HepG2 (cell line): Measurements from ENCODE around the gene TEAD3. TPM values are rescaled to one million over a fixed set of nuclear protein-coding genes. Genes with fewer than 3 reads are reported as not detected.

ENCODE experiments used
- ARNTL ChIP-seq: sonication (generic); formaldehyde crosslinking; IDR thresholded peaks from 2 replicates; pipeline ENCODE4 v1.4.0; 2020; ENCODE audit warnings: mild to moderate bottlenecking, missing genetic modification reagents
- DMAP1 ChIP-seq: IDR thresholded peaks from 2 replicates; pipeline ENCODE4 v1.6.1; 2016
- KLF13 ChIP-seq: sonication (generic); formaldehyde crosslinking; IDR thresholded peaks from 2 replicates; pipeline ENCODE4 v1.4.0; 2020; ENCODE audit warnings: mild to moderate bottlenecking, missing genetic modification reagents
- PRPF4 ChIP-seq: fragments of 200-400 bp; formaldehyde crosslinking; IDR thresholded peaks from 2 replicates; pipeline ENCODE4 v1.6.1; 2016; ENCODE audit warnings: low read length, low read depth; ENCODE audit not compliant: poor library complexity, severe bottlenecking
- SOX5 ChIP-seq: IDR thresholded peaks from 2 replicates; pipeline ENCODE4 v1.6.1; 2016; ENCODE audit warnings: borderline replicate concordance
- TBP ChIP-seq: sonication (generic); formaldehyde crosslinking; IDR thresholded peaks from 2 replicates; pipeline ENCODE4 v1.5.0; 2020; ENCODE audit warnings: missing genetic modification reagents
- TGIF2 ChIP-seq: IDR thresholded peaks from 2 replicates; pipeline ENCODE4 v1.6.1; 2016; ENCODE audit warnings: control low read depth, missing compliant biosample characterization
- ZFP1 ChIP-seq: IDR thresholded peaks from 2 replicates; pipeline ENCODE4 v1.6.1; 2016
- ZFP36L2 ChIP-seq: sonication (generic); formaldehyde crosslinking; IDR thresholded peaks from 2 replicates; pipeline ENCODE4 v1.4.0; 2020; ENCODE audit warnings: missing genetic modification reagents
- ZNF354B ChIP-seq: sonication (generic); formaldehyde crosslinking; IDR thresholded peaks from 2 replicates; pipeline ENCODE4 v1.8.0; 2022; ENCODE audit warnings: mild to moderate bottlenecking, missing genetic modification reagents
- ZNF564 ChIP-seq: sonication (generic); formaldehyde crosslinking; IDR thresholded peaks from 2 replicates; pipeline ENCODE4 v1.8.1; 2023; ENCODE audit warnings: mild to moderate bottlenecking, missing genetic modification reagents
- ZNF782 ChIP-seq: sonication (generic); formaldehyde crosslinking; IDR thresholded peaks from 2 replicates; pipeline ENCODE4 v1.4.0; 2020; ENCODE audit warnings: missing genetic modification reagents, mild to moderate bottlenecking, borderline replicate concordance
- ZNF792 ChIP-seq: IDR thresholded peaks from 2 replicates; pipeline ENCODE4 v1.6.1; 2016
- ZNF891 ChIP-seq: sonication (generic); formaldehyde crosslinking; IDR thresholded peaks from 2 replicates; pipeline ENCODE4 v1.5.0; 2020; ENCODE audit warnings: mild to moderate bottlenecking, missing genetic modification reagents
- polyA plus RNA-seq, 8 experiments: library from polyadenylated mRNA; depleted of rRNA in 3 of 8; stranded (reverse) in 7 of 8; unstranded in 1 of 8; fragments of >200 nt; fragmentation: Illumina TruSeq in 4 of 8; extraction: Trizol in 4 of 8; gene quantifications; 2 replicates each; pipeline versions ENCODE4 v1.2.1 to v1.2.3, GENCODE V29; 2011 to 2016; ENCODE audit warnings: low read depth in 4 of 8, missing spikeins in 1 of 8, mixed read lengths in 1 of 8; ENCODE audit not compliant: insufficient read depth in 1 of 8
- total RNA-seq, 5 experiments: library from RNA; depleted of rRNA; stranded (reverse); fragments of >200 nt; fragmentation: Illumina TruSeq; extraction: Trizol; gene quantifications; 2 replicates each; pipeline ENCODE4 v1.2.3, GENCODE V29; 2016; ENCODE audit warnings: low read depth in 1 of 5
- TF ChIP-seq, protein P1 (sequence below): sonication (generic); formaldehyde crosslinking; IDR thresholded peaks from 2 replicates; pipeline ENCODE4 v1.4.0; 2020; ENCODE audit warnings: missing genetic modification reagents
- TF ChIP-seq, protein P2 (sequence below): sonication (generic); formaldehyde crosslinking; IDR thresholded peaks from 2 replicates; pipeline ENCODE4 v1.5.0; 2020; ENCODE audit warnings: mild to moderate bottlenecking, missing genetic modification reagents, borderline replicate concordance
- TF ChIP-seq, protein P3 (sequence below): sonication (generic); formaldehyde crosslinking; IDR thresholded peaks from 2 replicates; pipeline ENCODE4 v1.8.1; 2023; ENCODE audit warnings: missing genetic modification reagents, inconsistent platforms, borderline replicate concordance
- TF ChIP-seq, protein P4 (sequence below): sonication (generic); formaldehyde crosslinking; IDR thresholded peaks from 2 replicates; pipeline ENCODE4 v1.4.0; 2020; ENCODE audit warnings: missing genetic modification reagents
- TF ChIP-seq, protein P5 (sequence below): sonication (generic); formaldehyde crosslinking; IDR thresholded peaks from 2 replicates; pipeline ENCODE4 v1.4.0; 2020; ENCODE audit warnings: missing genetic modification reagents; ENCODE audit errors: not compliant biosample characterization

TEAD3 gene
- total and polyA plus RNA-seq, 2 of the 13 experiments (the other 11 are each of a cell fraction or from before 2014, with no cell fraction given), result 15.1 to 16.5 TPM

DNA sequence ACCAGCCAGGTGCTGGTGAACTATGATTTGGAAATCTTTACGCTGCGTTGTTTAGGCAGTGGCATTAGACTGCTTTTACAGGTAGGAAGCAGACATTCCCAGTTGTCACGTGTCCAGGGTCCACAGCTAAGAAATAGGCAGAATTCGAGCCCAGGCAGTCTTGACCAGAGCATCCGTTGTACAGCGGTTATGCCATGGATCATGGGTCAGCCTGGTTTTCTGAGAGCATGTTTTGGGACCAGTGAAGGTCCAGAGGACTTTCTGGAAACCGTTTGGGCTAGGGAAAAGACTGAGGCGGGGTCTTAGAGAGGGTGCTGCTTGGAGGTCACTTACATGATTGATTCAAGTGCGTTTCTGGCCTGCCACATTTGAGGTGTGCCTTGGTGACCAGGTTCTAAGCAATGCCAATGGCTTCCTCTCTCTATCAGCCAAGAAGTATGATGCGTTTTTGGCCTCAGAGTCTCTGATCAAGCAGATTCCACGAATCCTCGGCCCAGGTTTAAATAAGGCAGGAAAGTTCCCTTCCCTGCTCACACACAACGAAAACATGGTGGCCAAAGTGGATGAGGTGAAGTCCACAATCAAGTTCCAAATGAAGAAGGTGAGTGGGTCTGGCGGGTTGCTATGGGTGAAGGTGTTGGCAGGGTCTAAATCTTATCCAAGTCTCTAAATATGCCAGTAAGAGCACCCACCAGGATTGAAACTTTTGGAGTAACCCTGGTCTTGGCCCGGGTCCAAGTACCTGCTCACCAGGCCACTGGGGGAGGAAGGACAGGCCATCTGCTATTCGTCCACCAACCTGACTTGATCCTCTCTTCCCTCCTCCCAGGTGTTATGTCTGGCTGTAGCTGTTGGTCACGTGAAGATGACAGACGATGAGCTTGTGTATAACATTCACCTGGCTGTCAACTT, 26.9 kb downstream of the TEAD3 start (continued):
- TF ChIP-seq ZNF792 (CRISPR knock-in tag) (no peak), ZFP36L2 (CRISPR knock-in tag) (no peak), SOX5 (CRISPR knock-in tag) (no peak), KLF13 (CRISPR knock-in tag) (no peak), PRPF4 (no peak), TGIF2 (CRISPR knock-in tag) (peak; percentile 71; the same call in 1 of the 2 replicates), DMAP1 (no peak), ZNF782 (no peak), ZNF891 (0 out of 2 replicates have a peak, but pooled peaks have one; percentile 51), ZNF564 (no peak), ARNTL (no peak), ZNF354B (CRISPR knock-in tag) (0 out of 2 replicates have a peak, but pooled peaks have one; percentile 34), ZFP1 (CRISPR knock-in tag) (no peak), TBP (CRISPR knock-in tag) (no peak)
- TF ChIP-seq, protein P1, sequence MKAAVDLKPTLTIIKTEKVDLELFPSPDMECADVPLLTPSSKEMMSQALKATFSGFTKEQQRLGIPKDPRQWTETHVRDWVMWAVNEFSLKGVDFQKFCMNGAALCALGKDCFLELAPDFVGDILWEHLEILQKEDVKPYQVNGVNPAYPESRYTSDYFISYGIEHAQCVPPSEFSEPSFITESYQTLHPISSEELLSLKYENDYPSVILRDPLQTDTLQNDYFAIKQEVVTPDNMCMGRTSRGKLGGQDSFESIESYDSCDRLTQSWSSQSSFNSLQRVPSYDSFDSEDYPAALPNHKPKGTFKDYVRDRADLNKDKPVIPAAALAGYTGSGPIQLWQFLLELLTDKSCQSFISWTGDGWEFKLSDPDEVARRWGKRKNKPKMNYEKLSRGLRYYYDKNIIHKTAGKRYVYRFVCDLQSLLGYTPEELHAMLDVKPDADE, result no peak
- TF ChIP-seq, protein P2, sequence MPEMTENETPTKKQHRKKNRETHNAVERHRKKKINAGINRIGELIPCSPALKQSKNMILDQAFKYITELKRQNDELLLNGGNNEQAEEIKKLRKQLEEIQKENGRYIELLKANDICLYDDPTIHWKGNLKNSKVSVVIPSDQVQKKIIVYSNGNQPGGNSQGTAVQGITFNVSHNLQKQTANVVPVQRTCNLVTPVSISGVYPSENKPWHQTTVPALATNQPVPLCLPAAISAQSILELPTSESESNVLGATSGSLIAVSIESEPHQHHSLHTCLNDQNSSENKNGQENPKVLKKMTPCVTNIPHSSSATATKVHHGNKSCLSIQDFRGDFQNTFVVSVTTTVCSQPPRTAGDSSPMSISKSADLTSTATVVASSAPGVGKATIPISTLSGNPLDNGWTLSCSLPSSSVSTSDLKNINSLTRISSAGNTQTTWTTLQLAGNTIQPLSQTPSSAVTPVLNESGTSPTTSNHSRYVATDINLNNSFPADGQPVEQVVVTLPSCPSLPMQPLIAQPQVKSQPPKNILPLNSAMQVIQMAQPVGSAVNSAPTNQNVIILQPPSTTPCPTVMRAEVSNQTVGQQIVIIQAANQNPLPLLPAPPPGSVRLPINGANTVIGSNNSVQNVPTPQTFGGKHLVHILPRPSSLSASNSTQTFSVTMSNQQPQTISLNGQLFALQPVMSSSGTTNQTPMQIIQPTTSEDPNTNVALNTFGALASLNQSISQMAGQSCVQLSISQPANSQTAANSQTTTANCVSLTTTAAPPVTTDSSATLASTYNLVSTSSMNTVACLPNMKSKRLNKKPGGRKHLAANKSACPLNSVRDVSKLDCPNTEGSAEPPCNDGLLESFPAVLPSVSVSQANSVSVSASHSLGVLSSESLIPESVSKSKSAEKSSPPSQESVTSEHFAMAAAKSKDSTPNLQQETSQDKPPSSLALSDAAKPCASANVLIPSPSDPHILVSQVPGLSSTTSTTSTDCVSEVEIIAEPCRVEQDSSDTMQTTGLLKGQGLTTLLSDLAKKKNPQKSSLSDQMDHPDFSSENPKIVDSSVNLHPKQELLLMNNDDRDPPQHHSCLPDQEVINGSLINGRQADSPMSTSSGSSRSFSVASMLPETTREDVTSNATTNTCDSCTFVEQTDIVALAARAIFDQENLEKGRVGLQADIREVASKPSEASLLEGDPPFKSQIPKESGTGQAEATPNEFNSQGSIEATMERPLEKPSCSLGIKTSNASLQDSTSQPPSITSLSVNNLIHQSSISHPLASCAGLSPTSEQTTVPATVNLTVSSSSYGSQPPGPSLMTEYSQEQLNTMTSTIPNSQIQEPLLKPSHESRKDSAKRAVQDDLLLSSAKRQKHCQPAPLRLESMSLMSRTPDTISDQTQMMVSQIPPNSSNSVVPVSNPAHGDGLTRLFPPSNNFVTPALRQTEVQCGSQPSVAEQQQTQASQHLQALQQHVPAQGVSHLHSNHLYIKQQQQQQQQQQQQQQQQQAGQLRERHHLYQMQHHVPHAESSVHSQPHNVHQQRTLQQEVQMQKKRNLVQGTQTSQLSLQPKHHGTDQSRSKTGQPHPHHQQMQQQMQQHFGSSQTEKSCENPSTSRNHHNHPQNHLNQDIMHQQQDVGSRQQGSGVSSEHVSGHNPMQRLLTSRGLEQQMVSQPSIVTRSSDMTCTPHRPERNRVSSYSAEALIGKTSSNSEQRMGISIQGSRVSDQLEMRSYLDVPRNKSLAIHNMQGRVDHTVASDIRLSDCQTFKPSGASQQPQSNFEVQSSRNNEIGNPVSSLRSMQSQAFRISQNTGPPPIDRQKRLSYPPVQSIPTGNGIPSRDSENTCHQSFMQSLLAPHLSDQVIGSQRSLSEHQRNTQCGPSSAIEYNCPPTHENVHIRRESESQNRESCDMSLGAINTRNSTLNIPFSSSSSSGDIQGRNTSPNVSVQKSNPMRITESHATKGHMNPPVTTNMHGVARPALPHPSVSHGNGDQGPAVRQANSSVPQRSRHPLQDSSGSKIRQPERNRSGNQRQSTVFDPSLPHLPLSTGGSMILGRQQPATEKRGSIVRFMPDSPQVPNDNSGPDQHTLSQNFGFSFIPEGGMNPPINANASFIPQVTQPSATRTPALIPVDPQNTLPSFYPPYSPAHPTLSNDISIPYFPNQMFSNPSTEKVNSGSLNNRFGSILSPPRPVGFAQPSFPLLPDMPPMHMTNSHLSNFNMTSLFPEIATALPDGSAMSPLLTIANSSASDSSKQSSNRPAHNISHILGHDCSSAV (CRISPR knock-in tag), result no peak
- TF ChIP-seq, protein P3, sequence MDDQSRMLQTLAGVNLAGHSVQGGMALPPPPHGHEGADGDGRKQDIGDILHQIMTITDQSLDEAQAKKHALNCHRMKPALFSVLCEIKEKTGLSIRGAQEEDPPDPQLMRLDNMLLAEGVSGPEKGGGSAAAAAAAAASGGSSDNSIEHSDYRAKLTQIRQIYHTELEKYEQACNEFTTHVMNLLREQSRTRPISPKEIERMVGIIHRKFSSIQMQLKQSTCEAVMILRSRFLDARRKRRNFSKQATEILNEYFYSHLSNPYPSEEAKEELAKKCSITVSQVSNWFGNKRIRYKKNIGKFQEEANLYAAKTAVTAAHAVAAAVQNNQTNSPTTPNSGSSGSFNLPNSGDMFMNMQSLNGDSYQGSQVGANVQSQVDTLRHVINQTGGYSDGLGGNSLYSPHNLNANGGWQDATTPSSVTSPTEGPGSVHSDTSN, result no peak
- TF ChIP-seq, protein P4, sequence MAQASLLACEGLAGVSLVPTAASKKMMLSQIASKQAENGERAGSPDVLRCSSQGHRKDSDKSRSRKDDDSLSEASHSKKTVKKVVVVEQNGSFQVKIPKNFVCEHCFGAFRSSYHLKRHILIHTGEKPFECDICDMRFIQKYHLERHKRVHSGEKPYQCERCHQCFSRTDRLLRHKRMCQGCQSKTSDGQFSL (CRISPR knock-in tag), result no peak
- TF ChIP-seq, protein P5, sequence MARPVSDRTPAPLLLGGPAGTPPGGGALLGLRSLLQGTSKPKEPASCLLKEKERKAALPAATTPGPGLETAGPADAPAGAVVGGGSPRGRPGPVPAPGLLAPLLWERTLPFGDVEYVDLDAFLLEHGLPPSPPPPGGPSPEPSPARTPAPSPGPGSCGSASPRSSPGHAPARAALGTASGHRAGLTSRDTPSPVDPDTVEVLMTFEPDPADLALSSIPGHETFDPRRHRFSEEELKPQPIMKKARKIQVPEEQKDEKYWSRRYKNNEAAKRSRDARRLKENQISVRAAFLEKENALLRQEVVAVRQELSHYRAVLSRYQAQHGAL, result peak; percentile 43
